IMR-90 (cell line): ENCODE results near the gene ELSPBP1.

Experiments
- CEBPB ChIP-seq: IDR thresholded peaks from 2 replicates; pipeline ENCODE4 v1.6.1; 2012; ENCODE audit warnings: low read depth, low read length, improper control_type of control experiment
- POLR2A ChIP-seq: IDR thresholded peaks from 2 replicates; pipeline ENCODE4 v1.6.1; 2012; ENCODE audit warnings: mild to moderate bottlenecking, low read depth, low read length
- TF ChIP-seq, protein P1 (sequence below): conservative IDR thresholded peaks from 2 replicates; pipeline ENCODE4 v1.5.1; 2012; ENCODE audit warnings: mild to moderate bottlenecking, low read depth, low read length, improper control_type of control experiment
- TF ChIP-seq, protein P2 (sequence below): fragments of 150-350 bp; IDR thresholded peaks from 2 replicates; pipeline ENCODE4 v1.6.1; 2016; ENCODE audit warnings: low read depth, mild to moderate bottlenecking, low read length, moderate library complexity, borderline replicate concordance

DNA sequence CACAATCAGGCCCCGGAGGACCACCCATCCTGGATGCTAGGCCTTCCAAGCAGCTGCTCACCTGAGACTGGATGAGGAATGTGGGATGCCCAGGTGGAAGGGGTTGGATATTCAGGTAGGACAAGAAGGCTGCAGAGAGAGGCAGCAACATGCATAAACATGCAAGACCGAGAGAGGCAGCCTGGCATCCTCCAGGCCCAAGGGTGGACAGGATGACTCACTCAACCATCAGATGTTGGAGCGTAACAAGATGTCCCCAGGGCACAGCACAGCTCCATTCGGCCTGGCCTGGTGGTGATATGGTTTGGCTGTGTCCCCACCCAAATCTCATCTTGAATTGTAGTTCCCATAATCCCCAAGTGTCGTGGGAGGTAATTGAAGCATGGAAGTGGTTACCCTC lies 59.4 kb downstream of the ELSPBP1 start:
- TF ChIP-seq, protein P1, sequence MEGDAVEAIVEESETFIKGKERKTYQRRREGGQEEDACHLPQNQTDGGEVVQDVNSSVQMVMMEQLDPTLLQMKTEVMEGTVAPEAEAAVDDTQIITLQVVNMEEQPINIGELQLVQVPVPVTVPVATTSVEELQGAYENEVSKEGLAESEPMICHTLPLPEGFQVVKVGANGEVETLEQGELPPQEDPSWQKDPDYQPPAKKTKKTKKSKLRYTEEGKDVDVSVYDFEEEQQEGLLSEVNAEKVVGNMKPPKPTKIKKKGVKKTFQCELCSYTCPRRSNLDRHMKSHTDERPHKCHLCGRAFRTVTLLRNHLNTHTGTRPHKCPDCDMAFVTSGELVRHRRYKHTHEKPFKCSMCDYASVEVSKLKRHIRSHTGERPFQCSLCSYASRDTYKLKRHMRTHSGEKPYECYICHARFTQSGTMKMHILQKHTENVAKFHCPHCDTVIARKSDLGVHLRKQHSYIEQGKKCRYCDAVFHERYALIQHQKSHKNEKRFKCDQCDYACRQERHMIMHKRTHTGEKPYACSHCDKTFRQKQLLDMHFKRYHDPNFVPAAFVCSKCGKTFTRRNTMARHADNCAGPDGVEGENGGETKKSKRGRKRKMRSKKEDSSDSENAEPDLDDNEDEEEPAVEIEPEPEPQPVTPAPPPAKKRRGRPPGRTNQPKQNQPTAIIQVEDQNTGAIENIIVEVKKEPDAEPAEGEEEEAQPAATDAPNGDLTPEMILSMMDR = no peak
- TF ChIP-seq, protein P2, sequence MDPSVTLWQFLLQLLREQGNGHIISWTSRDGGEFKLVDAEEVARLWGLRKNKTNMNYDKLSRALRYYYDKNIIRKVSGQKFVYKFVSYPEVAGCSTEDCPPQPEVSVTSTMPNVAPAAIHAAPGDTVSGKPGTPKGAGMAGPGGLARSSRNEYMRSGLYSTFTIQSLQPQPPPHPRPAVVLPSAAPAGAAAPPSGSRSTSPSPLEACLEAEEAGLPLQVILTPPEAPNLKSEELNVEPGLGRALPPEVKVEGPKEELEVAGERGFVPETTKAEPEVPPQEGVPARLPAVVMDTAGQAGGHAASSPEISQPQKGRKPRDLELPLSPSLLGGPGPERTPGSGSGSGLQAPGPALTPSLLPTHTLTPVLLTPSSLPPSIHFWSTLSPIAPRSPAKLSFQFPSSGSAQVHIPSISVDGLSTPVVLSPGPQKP = no peak
- TF ChIP-seq CEBPB (no peak), POLR2A (no peak)
